Activated CD8-positive, alpha-beta T cell treated with anti-CD3 and anti-CD28 coated beads for 36 hours (primary cell): ENCODE data around the gene TNS1. TPM values are rescaled to one million over a fixed set of nuclear protein-coding genes. Genes with fewer than 3 reads are reported as not detected.

Experiments
- ATAC-seq: fragments of 200-7000 bp; cut with Tn5 transposase; one replicate; pipeline ENCODE4 v1.10.0; 2021; ENCODE audit warnings: mild to moderate bottlenecking, moderate library complexity
- CTCF ChIA-PET: fragments of 350-600 bp; sonication (Branson Sonifier 250); formaldehyde crosslinking; loops from one replicate; lab custom pipeline; 2021; ENCODE audit warnings: antibody characterized with exemption; lab: Charles Lee
- POLR2A ChIA-PET: fragments of 350-600 bp; sonication (Branson Sonifier 250); formaldehyde crosslinking; loops from one replicate; lab custom pipeline; 2021; ENCODE audit warnings: antibody characterized with exemption; lab: Charles Lee
- DNase-seq: peaks from one replicate; pipeline ENCODE4 v3.0.0-alpha.2; 2020
- H3K27ac Mint-ChIP-seq: one replicate; pipeline ENCODE4 v1.8.0; 2021; ENCODE audit warnings: mild to moderate bottlenecking, mixed read lengths
- H3K27me3 Mint-ChIP-seq: one replicate; pipeline ENCODE4 v1.8.0; 2021; ENCODE audit warnings: mixed read lengths
- H3K36me3 Mint-ChIP-seq: one replicate; pipeline ENCODE4 v1.8.0; 2021; ENCODE audit warnings: low read depth, mixed read lengths
- H3K4me1 Mint-ChIP-seq: one replicate; pipeline ENCODE4 v1.8.0; 2021; ENCODE audit warnings: low read depth, mixed read lengths
- H3K4me3 Mint-ChIP-seq: one replicate; pipeline ENCODE4 v1.8.0; 2021; ENCODE audit warnings: mild to moderate bottlenecking, moderate library complexity, mixed read lengths
- H3K9me3 Mint-ChIP-seq: one replicate; pipeline ENCODE4 v1.8.0; 2021; ENCODE audit warnings: mixed read lengths
- intact Hi-C: fragments of 100-400 bp; cut with micrococcal nuclease; formaldehyde crosslinking; loops from one replicate; pipeline ENCODE4 v1.10.0; 2022
- total RNA-seq, 2 experiments: library from RNA; stranded (reverse); gene quantifications; one replicate each; pipeline ENCODE4 v1.2.3, GENCODE V29; 2021
- TF ChIP-seq, protein P1 (sequence below): fragments of 200-600 bp; IDR thresholded peaks from one replicate; pipeline ENCODE4 v1.8.0; 2022; ENCODE audit warnings: antibody characterized with exemption, mild to moderate bottlenecking

Gene TNS1
- total RNA-seq, 2 experiments from 2014 or later: 1.8 to 2.0 TPM

DNA sequence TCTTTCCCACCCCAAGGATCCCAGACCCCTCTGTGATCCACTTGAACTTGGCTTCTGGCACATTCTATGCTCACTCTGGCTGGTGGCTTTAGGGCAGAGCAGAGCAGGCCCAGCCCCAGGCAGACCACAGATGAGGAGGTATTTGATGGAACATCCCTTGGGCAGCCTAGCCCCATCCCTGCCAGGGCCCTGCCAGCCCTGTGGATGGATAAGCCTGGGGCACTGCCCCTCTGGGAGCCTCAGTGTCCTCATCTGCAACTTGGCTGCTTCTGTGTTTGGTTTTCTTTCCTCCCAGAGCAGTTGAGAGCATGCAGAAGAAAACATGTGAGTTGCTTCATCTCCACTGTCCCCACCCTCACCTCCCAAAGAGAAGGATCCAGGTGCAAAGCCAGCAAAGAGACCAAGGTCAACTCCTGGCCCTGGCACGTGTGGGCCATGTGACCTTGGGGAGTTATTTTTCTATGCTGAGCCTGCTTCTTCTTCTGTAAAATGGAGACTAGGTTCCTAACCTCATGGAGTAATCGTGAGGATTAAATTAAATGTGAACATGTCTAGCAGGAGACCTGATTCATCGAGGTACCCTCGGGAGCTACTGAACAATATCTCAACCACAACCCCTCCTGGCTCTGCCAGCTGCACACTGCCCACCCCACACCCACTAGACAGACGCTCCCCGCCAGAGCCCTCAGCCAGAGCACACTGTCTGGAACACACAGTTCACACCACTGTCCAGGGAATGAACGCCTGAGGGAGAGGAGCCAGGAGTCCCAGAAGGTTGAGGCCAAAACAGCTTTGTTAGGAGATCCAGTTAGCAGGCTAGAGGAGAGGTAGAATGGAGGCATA, 14.6 kb upstream of the TNS1 start:
- TF ChIP-seq, protein P1, sequence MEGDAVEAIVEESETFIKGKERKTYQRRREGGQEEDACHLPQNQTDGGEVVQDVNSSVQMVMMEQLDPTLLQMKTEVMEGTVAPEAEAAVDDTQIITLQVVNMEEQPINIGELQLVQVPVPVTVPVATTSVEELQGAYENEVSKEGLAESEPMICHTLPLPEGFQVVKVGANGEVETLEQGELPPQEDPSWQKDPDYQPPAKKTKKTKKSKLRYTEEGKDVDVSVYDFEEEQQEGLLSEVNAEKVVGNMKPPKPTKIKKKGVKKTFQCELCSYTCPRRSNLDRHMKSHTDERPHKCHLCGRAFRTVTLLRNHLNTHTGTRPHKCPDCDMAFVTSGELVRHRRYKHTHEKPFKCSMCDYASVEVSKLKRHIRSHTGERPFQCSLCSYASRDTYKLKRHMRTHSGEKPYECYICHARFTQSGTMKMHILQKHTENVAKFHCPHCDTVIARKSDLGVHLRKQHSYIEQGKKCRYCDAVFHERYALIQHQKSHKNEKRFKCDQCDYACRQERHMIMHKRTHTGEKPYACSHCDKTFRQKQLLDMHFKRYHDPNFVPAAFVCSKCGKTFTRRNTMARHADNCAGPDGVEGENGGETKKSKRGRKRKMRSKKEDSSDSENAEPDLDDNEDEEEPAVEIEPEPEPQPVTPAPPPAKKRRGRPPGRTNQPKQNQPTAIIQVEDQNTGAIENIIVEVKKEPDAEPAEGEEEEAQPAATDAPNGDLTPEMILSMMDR: no peak
- POLR2A ChIA-PET: no interaction called here
- no peaks in the 10 kb centered on the region for H3K4me1 Mint-ChIP-seq
- no peaks in the 10 kb centered on the region for H3K36me3 Mint-ChIP-seq
- no peak for DNase-seq
- ATAC-seq: no peak
- H3K9me3 Mint-ChIP-seq: no peaks in the 10 kb centered on the region
- no peak overlapping the region for H3K4me3 Mint-ChIP-seq
- intact Hi-C loops: no loop called here
- H3K27ac Mint-ChIP-seq: no peak overlapping the region
- H3K27me3 Mint-ChIP-seq: peaks cover 7% of the 10 kb centered on the region
- CTCF ChIA-PET: interaction anchor here (1.1 kb wide), 1 partner anchor 229 kb away, joined by 3 read pairs; no protein-coding TSS in a partner anchor

DNA sequence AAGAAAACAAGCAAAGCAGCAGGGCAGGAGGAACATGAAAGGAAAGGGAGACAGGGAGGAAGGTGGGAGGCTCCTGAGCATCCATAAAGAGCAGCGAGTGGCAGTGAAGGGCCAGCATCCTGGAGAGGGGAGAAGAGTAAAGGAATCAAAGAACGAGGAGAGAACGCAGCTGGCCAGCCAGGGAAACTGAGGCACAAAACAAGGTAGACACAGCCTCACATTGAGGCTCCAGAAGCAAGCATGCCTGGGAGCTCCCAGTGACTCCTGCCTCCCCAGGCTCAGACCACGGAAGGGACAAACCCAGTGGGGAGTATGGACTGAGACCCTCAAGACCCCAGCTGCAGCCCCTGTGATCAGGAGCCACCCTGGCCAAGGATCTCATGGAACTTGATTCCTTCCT, 14.0 kb upstream of the TNS1 start:
- intact Hi-C loops: no loop called here
- ChIA-PET POLR2A (no interaction called here), CTCF (interaction anchor here (0.8 kb wide), 1 partner anchor 23 kb away, joined by 3 read pairs; no protein-coding TSS in a partner anchor)
- H3K9me3 Mint-ChIP-seq: no peaks in the 10 kb centered on the region
- ATAC-seq (no peak), DNase-seq (no peak)
- peaks cover 12% of the 10 kb centered on the region for H3K27me3 Mint-ChIP-seq
- no peak overlapping the region for H3K27ac Mint-ChIP-seq
- no peak overlapping the region for H3K4me3 Mint-ChIP-seq
- TF ChIP-seq, protein P1: no peak
- H3K36me3 Mint-ChIP-seq: no peaks in the 10 kb centered on the region
- H3K4me1 Mint-ChIP-seq: no peaks in the 10 kb centered on the region

DNA sequence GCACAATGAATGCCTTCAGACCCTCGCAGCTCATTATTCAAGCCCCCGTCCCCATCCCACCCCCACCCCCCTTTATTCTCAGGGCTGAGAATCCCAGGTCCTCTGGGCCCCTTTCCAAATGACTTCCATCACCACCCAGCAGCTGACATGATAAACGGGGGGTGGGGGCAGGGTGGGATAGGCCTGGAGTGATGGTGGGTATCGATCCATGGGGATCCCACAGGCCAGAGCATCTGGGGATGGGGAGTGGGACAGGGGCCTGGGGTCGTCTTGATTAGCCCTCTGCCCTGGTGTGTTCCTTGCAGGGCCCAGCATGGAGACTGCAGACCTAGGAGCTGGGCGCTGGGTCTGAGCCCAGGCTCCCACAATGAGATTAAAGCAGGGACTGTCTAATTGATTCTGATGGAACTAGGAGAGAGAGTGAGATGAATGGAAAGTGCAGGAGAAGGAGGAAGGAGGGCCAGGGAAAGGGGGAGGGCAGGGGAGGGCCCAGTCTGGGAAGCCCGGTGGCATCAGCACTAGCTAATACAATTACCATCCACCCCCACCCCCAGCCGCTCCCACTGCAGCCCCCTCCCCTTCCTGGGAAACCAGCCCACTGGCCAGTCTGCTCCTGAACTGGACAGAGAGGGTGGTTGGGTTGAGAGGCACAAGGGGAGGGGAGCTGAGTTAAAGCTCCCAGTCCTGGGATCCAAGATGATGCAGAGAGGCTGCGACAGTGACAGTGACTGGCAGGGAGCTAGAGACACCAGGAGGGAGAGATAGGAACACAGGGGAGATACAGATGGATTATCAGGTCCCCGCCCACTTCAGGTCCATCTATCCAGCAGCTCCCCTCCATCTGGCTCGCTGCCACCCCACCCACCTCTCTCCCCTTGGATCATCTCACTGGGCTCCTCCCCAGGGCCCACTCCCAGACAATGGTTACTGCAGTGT, 13.1 kb upstream of the TNS1 start:
- Mint-ChIP-seq H3K27ac (no peak overlapping the region), H3K4me1 (peaks cover 2% of the 10 kb centered on the region), H3K27me3 (peaks cover 20% of the 10 kb centered on the region), H3K36me3 (no peaks in the 10 kb centered on the region), H3K9me3 (no peaks in the 10 kb centered on the region), H3K4me3 (no peak overlapping the region)
- POLR2A ChIA-PET: no interaction called here
- intact Hi-C loops: no loop called here
- ATAC-seq (no peak), DNase-seq (no peak)
- TF ChIP-seq, protein P1: no peak
- CTCF ChIA-PET: interaction anchor here (0.7 to 0.8 kb wide), 2 partner anchors 22 to 24 kb away, joined by 3 read pairs; no protein-coding TSS in a partner anchor

DNA sequence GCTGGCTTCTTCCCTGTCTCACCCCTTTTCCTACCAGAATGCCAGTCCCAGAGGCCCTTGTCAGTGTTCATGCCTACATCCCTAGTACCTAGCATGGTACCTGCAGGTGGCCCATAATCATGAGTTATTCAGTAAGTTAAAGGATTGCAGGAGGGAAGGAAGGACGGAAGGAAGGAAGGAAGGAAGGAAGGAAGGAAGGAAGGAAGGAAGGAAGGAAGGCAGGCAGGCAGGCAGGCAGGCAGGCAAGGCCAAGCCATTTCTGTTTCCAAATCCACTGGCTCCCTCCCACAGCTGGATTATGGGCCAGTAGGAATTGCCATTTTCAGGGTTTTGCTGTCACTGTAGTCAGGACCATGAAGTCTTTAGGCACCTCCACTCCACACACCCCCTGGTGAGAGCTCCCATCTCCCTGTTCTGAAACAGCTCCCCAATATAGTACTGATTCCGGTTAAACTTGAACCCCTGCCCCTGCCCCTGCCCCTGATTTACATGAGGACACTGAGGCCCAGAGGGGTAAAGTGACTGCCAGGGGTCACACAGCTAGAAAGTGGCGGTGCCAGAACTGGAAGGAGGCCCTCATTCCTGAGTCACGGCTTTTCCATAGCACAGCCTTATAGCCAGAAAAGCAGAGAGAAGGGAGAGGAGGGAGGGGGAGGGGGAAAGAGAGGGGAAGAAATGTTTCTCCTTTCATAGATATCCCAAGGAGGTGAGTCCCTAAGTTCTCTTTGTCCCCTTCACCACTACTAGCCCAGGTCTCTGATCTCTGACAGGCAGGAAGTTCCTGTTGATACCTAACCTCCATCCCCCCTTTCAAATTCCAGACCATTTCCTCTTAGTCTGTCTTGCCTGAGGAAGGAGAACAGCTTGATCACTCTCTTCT, 12.2 kb upstream of the TNS1 start:
- DNase-seq: no peak
- Mint-ChIP-seq H3K27ac (no peak overlapping the region), H3K4me1 (peaks cover 4% of the 10 kb centered on the region), H3K4me3 (no peak overlapping the region), H3K36me3 (no peaks in the 10 kb centered on the region), H3K27me3 (peaks cover 23% of the 10 kb centered on the region), H3K9me3 (no peaks in the 10 kb centered on the region)
- intact Hi-C loops: no loop called here
- ChIA-PET CTCF (interaction anchor here (0.7 to 1.0 kb wide), 2 partner anchors 24 to 128 kb away, joined by 3 read pairs; no protein-coding TSS in a partner anchor), POLR2A (no interaction called here)
- TF ChIP-seq, protein P1: no peak
- ATAC-seq: no peak
